RCC 7860 (cell line): ENCODE measurements around the gene GRK7.
"Not testable (repeated sequence)": the region's sequence is repeated elsewhere in the genome, so short reads cannot be mapped to it uniquely, and the experiment has no call there.

Source experiments
- DNase-seq: peaks from one replicate; pipeline ENCODE4 v3.0.0-alpha.2; 2015; ENCODE audit warnings: low spot score
- FAIRE-seq: peaks from 2 replicates; lab custom pipeline; 2012; peaks lifted over from hg19 to GRCh38; lab: Jason Lieb, UNC

The GRK7 gene

GRCh38 chr3:141793476-141794260 lies 30.5 kb downstream of the GRK7 start:
- no peak for DNase-seq

GRCh38 chr3:141795276-141795675 lies 32.1 kb downstream of the GRK7 start:
- DNase-seq (no peak), FAIRE-seq (no peak)

More at GRCh38 chr3:141793476-141794260, 30.5 kb downstream of the GRK7 start:
- no peak for FAIRE-seq

- DNase-seq, result no peak
- no peak for FAIRE-seq
Measured at GRCh38 chr3:141795741-141796080, 32.5 kb downstream of the GRK7 start.

DNA sequence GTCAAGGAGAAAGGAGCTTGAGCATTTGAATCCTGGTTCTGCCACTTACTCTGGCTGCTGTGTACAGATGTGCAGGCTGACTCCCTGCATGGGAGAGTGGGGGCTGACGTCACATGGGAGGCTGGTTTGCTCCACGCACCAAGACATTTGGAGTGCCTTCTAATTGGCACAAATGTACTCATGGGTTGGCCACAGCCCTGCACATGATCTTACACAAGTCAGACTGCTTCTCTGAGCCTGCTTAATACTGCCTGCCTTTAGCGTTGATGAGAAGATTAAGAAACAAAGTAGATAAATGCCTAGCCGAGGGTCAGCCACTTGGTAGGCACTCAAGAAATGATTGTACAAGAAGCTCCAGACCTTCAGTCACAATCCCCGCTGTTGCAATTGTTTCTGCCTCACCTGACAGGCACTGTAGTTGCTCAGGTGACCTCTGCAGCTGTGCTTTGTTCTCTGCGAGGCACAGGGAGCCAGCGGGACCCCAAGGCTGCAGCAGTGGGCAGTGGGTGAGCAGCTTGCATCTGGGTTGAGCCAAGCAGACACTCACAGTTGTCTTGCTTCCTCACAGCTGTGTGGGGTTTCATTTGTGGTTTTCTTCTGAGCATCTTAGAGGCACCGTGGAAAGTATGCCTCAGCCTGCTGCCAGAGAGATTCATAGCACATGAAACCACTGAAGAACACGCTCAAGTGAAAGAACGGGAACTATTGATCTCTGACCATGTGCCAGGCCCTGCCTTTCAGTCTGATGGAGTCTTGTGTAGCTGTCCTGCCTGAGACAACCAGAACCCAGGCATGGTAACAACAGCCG lies 33.1 kb downstream of the GRK7 start:
- DNase-seq (no peak), FAIRE-seq (no peak)

DNA sequence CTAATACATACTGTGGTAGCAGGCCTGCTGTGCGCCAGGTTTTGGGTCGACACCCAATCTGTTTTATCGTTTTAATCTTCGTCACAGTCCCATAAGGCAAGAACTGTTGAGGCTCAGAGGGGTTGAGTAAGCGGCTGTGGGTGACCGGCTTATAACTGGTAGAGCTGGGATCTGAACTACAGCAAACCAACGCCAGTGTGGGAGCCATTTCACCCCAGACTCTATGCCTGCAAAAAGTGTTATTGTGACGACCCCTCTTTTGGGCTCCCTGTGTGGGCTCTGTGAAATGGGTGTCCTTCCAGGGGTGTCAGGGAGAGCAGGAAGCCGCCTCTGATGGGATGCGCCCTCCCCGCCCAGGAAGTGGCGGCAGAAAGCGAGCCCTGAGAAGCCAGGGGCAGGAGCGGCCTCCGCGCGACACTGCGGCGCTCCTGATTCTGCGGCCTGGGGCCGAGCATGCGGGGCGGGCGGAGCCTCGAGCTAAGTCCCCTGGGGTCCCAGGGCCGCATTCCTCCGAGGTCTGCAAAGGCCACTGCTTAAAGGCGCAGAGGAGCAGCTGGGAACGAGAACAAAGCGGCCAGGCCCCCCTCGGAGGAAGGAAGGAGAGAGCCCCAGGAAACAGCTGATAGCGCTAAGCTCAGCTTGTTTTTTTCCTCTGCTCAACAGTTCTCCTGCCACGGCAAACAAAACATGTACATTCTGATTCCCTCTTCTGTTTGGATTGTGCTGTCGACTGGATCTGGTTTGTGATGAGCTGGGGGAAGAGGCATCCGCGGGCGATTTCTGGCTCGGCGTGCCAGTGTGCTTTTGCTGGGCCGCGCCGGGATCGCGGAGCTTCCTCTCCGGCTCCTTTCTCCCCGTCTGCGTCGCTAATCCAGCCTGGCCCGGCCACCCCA lies 33.9 kb downstream of the GRK7 start:
- no peak for FAIRE-seq
- no peak for DNase-seq

DNA sequence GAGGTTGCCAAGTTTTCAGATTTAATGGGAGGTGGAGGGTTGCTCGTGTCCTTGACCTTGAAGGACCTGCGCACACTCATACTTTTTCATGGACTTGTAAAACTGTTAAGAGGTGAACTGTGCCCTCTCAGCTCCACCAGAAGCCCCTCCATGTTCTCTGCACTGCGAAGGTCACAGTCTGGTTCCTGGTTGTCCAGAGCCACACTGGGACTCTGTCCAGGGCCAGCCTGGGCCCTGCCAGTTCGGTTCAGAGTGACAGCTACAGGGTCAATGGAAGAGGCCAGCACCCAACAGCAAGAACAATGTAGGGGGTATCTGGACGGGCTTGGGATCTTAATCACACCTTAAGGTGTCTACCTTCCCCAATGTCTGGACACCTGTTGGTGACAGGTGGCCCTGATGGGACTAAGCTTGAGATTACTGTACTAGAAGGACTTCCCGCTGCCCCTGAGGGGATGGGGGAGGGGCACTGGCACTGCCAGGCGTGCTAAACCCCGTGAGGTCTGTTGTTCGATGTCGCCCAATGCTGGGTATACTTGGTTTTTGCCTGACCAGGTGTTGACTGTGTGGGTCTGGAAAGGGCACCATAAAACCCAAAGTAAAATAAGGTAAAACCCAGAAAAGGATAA lies 34.7 kb downstream of the GRK7 start:
- FAIRE-seq (no peak), DNase-seq (no peak)

GRCh38 chr3:141798448-141798845 lies 35.2 kb downstream of the GRK7 start:
- no peak for FAIRE-seq
- no peak for DNase-seq

GRCh38 chr3:141802316-141803077 lies 39.3 kb downstream of the GRK7 start:
- FAIRE-seq (no peak), DNase-seq (no peak)

DNA sequence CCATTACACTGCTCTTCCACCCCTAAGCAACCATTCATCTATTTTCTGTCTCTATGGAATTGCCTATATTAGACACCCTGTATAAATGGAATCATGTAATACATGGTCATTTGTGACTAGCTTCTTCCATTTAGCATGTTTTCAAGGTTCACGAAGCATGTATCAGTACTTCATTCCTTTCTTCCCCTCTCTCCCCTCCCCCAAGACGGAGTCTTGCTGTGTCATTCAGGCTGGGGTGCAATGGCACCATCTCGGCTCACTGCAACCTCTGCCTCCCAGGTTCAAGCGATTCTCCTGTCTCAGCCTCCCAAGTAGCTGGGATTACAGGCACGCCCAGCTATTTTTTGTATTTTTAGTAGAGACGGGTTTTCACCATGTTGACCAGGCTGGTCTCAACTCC lies 40.3 kb downstream of the GRK7 start:
- not testable (repeated sequence) for FAIRE-seq, DNase-seq

- DNase-seq, result no peak
- FAIRE-seq, result no peak
Measured at GRCh38 chr3:141804447-141804777, 41.2 kb downstream of the GRK7 start.

DNA sequence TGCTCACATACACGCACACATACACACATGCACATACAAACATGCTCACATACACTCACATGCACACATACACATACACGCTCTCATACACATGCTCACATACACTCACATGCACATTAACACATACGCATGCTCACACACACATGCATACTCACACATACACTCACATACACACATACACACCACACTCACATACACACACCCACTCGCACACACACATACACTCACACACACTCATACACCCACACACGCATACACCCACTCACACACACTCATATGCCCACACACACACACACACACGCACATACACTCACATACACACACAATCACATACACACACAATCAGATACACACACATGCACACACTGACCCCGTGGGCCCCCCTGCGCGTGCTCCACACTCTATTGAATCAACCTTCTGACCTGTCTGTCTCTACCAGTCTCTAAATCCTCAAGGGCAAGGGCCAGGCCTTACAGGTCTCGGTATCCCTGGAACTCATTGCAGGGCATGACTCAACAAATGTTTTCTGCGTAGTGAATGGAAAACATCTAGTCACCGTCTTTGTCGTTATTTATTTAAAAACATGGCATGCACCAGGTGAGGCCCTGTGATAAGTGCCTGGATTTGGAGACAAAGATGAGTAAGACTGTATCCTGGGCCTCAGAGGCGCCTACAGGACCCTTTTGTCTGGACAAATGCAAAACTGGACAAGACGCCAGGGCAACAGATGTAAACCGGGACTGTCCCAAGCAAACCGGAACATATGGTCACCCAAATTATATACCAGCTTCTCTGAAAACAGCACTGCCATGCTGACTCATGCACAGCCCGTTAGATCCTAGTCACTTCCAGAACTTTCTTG lies 41.8 kb downstream of the GRK7 start:
- FAIRE-seq, result no peak
- DNase-seq, result no peak

DNA sequence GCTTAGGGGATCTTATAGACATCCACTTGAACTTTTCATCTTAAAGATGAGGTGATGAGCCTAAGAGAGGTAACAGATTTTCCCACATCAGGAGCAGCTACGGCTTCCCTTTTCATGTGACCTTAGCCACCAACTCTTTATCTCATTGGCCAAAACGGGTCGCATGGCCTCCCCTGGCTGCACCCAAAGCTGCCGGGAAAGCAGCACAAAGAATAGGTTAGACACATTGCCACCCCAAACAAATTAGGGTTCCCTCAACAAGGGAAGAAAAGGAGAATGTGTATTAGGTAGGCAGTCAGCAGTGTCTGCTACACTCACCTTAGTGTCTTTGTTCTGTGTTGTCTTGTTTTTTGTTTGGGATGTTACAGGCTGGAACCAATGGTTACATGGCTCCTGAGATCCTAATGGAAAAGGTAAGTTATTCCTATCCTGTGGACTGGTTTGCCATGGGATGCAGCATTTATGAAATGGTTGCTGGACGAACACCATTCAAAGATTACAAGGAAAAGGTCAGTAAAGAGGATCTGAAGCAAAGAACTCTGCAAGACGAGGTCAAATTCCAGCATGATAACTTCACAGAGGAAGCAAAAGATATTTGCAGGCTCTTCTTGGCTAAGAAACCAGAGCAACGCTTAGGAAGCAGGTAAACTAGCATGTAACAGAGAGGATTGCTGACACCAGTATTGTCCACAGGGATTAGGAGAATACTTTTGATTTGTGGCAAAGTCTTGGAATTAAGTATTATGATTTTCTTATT lies 44.2 kb downstream of the GRK7 start:
- FAIRE-seq (no peak), DNase-seq (no peak)

DNA sequence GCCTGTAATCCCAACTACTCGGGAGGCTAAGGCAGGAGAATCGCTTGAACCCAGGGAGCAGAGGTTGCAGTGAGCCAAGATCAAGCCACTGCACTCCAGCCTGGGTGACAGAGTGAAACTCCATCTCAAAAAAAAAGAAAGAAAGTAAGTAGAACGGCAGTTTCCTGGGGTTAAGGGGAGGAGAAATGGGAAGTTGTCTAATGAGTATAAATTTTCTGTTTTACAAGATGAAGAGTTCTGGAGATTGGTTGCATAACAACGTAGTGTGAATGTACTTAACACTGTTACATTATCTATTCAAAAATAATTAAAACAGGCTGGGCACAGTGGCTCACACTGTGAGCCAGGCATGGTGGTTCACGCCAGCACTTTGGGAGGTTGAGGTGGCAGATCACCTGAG lies 45.4 kb downstream of the GRK7 start:
- DNase-seq (no peak), FAIRE-seq (no peak)

GRCh38 chr3:141810161-141810560 lies 47.0 kb downstream of the GRK7 start:
- FAIRE-seq (no peak), DNase-seq (no peak)

DNA sequence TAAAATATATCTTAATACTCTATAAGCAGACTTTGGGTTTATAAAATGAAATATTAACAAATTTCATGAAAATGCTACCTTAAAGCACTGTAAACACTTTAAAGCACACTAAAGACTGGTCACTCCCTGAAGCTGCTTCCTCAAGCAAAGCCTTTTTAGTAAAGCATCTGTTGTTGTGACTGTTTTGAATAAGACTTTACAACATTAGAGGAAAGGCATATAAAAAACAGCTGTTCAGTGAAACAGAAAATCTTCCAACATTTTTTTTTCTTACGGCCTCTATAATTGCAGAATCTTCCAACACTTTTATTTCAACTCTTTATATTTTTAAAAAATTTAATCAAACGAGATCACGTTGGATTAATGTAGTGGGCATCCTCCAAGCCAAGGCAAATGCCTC lies 48.1 kb downstream of the GRK7 start:
- DNase-seq (no peak), FAIRE-seq (no peak)

GRCh38 chr3:141812084-141812483 lies 48.9 kb downstream of the GRK7 start:
- DNase-seq (no peak), FAIRE-seq (no peak)

GRCh38 chr3:141812586-141812985 lies 49.4 kb downstream of the GRK7 start:
- DNase-seq (no peak), FAIRE-seq (no peak)
